Measurements from ENCODE around the gene CNN2.

DNA sequence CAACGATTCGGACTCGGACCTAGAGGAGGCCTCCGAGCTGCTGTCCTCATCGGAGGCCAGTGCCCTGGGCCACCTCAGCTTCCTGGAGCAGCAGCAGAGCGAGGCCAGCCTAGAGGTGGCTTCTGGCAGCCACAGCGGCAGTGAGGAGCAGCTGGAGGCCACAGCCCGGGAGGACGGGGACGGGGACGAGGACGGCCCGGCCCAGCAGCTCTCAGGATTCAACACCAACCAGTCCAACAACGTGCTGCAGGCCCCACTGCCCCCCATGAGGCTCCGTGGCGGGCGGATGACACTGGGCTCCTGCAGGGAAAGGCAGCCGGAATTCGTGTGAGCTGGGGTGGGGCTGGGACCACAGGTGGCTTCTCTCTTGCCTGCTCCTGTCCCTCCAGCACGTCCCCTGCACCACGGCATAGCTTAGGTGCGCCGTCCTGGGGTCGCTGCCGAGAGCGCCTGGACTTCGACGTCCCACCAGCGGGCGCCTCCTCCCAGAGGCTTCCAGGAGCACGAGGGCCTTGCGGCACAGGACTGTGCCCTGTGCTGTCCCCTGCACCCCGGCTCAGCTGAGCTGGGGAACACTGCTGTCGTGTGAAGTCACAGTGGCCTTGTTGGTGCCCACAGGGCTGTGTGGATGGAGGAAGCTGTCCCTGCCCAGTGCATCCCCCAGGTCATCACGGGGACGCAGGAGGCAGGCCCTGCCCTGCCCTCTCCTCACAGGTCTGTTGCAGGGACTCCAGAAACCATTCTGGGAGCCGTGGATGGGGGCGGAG, 59.5 kb downstream of the CNN2 start:
- TF ChIP-seq CTCF (conservative IDR thresholded peaks at IDR 0.05; ENCODE audit: low read depth, low read length), result no peak
- TF ChIP-seq BHLHE40 (IDR thresholded peaks at IDR 0.05; ENCODE audit: low read depth, low read length), result no peak
- no peak for TF ChIP-seq MXI1 (IDR thresholded peaks at IDR 0.05; ENCODE audit: borderline replicate concordance, low read depth, low read length)
- no peak for TF ChIP-seq POLR2A (IDR thresholded peaks at IDR 0.05; ENCODE audit: low read depth, low read length)
- TF ChIP-seq RAD21 (IDR thresholded peaks at IDR 0.05; ENCODE audit: low read length), result no peak
- TF ChIP-seq RCOR1 (IDR thresholded peaks at IDR 0.05; ENCODE audit: insufficient replicate concordance, low read length), result no peak
- TF ChIP-seq SMC3 (IDR thresholded peaks at IDR 0.05; ENCODE audit: low read depth, low read length), result no peak
